Stimulated activated naive CD8-positive, alpha-beta T cell treated with anti-CD3 and anti-CD28 coated beads, Interleukin-15, amount 100 ng/mL, for 72 hours (primary cell): ENCODE measurements around the gene TMEM121.
A peak's percentile ranks its signal among the peaks of the same experiment; 100 is the strongest.

ENCODE experiments used
- ATAC-seq: fragments of 150-1000 bp; cut with Tn5 transposase; 2 replicates; pipeline ENCODE4 v1.10.0; 2021; ENCODE audit warnings: mild to moderate bottlenecking, moderate library complexity
- DNase-seq, 2 donors: peaks; one replicate each; pipeline ENCODE4 v3.0.0; 2021 to 2022
- H3K27ac Mint-ChIP-seq, 2 donors: one replicate each; pipeline ENCODE4 v1.8.0; 2022; ENCODE audit warnings: mild to moderate bottlenecking in 2 of 2, mixed read lengths in 2 of 2, moderate library complexity in 2 of 2
- H3K27me3 Mint-ChIP-seq: one replicate; pipeline ENCODE4 v1.8.0; 2022; ENCODE audit warnings: mixed read lengths
- H3K4me1 Mint-ChIP-seq: one replicate; pipeline ENCODE4 v1.8.0; 2022; ENCODE audit warnings: mild to moderate bottlenecking, mixed read lengths
- H3K4me3 Mint-ChIP-seq, 2 donors: one replicate each; pipeline ENCODE4 v1.8.0; 2022; ENCODE audit warnings: mild to moderate bottlenecking in 2 of 2, mixed read lengths in 2 of 2, moderate library complexity in 1 of 2
- H3K9me3 Mint-ChIP-seq, 2 donors: one replicate each; pipeline ENCODE4 v1.8.0; 2022; ENCODE audit warnings: mixed read lengths in 2 of 2

Gene TMEM121

GRCh38 chr14:105484069-105484996 is 42.0 kb upstream of the TMEM121 start:
- peaks cover 20% of the 10 kb centered on the region for H3K27me3 Mint-ChIP-seq
- no peak for ATAC-seq
- peaks cover 93% of the 10 kb centered on the region for H3K4me1 Mint-ChIP-seq
- DNase-seq, result no peak
- H3K4me3 Mint-ChIP-seq, result no peak overlapping the region
- H3K9me3 Mint-ChIP-seq, result no peaks in the 10 kb centered on the region
- peak overlapping the region; percentile 19 to 48 for H3K27ac Mint-ChIP-seq

DNA sequence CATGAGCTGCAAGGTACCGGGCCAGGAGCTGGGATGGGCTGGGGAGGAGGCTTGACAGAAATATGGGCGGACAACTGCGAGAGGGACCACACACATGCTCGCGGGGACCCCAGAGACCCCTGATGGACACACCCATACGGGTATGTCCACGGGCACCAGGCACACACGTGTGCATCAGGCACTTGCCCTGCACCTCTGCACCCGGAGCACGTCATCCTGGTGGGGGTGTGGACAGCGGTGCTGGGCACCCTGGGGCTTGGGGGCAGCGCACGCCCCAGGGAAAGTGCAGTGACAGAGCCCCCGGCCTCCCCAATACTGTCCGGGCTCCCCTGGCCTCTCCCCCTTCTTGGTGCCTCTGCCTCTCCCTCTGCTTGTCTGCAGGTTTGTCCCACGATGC is 41.4 kb upstream of the TMEM121 start:
- Mint-ChIP-seq H3K27me3 (peaks cover 13% of the 10 kb centered on the region), H3K9me3 (no peaks in the 10 kb centered on the region), H3K27ac (no peak overlapping the region), H3K4me1 (peaks cover 92% of the 10 kb centered on the region), H3K4me3 (no peak overlapping the region)
- DNase-seq, result no peak
- no peak for ATAC-seq

DNA sequence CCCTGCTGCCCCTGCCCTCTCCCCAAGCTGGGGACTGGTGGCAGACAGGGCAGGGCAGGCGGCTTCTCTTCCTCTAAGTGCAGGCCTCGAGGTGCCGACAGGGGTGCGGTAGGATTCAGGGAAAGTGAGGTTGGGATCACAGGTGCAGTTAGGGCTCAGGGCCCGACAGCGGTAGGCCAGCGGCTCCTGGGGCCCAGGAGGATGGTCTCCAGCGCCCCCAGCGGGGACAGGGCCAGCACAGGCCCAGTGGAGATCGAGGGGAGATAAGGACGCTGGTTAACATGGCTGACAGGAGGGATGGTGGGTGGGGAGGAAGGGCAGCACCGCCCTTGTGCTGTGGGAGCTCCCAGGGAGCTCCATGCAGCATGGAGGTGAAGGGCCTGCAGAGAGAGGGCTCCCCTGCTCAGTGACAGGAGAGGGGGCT is 40.6 kb upstream of the TMEM121 start:
- peak in 1 of 2 donors; percentile 60 for DNase-seq
- peaks cover 84% of the 10 kb centered on the region for H3K4me1 Mint-ChIP-seq
- peak overlapping the region; percentile 39 to 93 for H3K4me3 Mint-ChIP-seq
- H3K9me3 Mint-ChIP-seq, result no peaks in the 10 kb centered on the region
- no peak for ATAC-seq
- peaks cover 6% of the 10 kb centered on the region for H3K27me3 Mint-ChIP-seq
- peak overlapping the region; percentile 76 to 78 for H3K27ac Mint-ChIP-seq

DNA sequence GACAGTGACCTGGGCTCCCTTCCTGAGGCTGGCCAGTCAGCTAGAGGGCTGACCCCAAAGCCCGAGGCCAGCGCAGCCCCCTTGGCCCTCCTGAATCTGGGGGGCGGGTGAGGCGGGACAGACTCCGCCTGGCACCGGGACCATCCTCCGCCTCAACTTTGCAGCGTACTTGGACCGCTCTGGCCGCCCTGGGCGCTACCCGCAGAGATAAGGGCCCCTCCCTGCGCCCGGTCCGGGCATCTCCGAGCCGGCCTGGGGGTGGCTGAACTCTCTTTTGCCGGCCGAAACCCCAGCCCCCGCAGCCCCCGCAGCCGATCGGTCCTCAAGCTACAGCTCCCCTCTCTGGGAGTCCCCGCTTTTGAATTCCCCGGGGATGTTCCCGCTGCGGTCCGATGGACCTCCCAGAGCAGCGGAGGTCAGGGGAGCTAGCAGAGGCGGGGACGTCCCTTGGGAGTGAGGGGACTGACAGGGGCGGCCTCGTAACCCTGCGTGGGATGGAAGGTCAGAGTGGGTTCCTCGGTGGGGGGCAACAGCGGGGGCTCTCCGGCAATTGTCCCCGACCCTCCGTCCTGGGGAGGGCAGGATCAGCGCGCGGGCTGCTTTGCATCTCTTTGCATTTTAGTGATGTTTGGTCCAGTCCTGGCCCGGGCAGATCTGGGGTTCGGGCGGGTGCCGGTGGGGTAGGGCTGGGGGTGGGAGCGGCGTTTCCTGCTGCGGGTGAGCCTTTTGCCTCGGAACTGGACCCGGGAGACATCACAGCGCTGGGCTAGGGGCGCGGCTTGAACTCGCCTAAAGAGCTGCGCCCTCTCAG is 40.0 kb upstream of the TMEM121 start, which contains the start of gene CRIP1:
CRIP1 (plus strand) TSS at position 724 of the 811 bp plus-strand sequence. CDS start 374 bp downstream, outside the sequence.
- H3K27ac Mint-ChIP-seq, result peak within 1 kb of the TSS; percentile 76 to 82
- H3K9me3 Mint-ChIP-seq, result no peaks in the 10 kb centered on the region
- peak within 1 kb of the TSS; percentile 83 to 93 for H3K4me3 Mint-ChIP-seq
- peaks cover 6% of the 10 kb centered on the region for H3K27me3 Mint-ChIP-seq
- H3K4me1 Mint-ChIP-seq, result peaks cover 78% of the 10 kb centered on the region
- no peak for DNase-seq
- no peak for ATAC-seq

DNA sequence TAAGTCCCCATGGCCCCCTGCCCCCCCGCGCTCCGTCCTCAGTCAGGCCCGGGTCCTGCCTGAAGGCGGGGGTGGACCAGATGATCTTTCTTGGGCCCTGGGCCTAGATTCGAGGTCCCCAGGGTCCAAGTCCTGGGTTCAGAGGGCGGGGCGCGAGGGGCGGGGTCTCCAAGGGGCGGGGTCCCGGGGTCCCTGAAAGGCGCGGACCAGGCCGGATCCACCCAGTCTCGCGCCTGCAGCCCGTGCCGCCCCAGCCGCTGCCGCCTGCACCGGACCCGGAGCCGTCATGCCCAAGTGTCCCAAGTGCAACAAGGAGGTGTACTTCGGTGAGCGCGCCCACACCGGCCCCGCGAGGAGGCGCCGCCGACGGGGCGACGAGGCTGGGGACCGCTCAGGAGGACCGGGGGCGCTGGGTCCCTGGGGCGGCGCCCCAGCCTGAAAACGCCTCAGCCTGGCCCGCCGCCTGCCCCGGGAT is 39.4 kb upstream of the TMEM121 start:
- DNase-seq, result peak in 1 of 2 donors; percentile 57
- peak overlapping the region; percentile 83 to 93 for H3K4me3 Mint-ChIP-seq
- ATAC-seq, result no peak
- peaks cover 78% of the 10 kb centered on the region for H3K4me1 Mint-ChIP-seq
- H3K27me3 Mint-ChIP-seq, result peaks cover 6% of the 10 kb centered on the region
- H3K9me3 Mint-ChIP-seq, result no peaks in the 10 kb centered on the region
- H3K27ac Mint-ChIP-seq, result peak overlapping the region; percentile 54 to 72

DNA sequence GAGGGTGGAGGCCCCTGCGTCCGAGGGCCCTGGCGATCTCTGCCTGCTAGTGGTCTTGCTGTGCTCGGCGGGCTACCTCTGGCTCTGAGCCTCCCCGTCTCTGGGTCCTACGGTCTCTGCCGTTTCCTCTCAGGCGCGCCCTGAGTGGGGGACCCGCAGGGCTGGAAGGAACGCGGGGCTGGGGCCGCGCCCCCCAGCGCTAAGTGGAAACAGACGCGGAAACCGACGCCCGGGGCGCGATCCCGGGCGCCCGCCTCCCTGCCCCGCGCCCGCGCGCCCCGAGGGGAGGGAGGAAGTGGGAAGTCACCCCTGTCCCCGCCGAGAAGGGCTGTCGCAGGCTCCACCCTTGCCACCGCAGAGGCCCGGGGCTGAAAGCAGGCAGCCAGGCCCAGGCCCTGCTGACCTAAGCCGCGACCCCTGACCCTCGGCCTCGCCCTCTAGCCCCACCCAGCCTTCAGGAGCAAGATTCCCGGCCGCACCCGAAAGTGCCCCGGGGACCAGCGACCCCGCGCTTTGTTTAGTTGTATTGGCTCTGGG is 38.9 kb upstream of the TMEM121 start:
- DNase-seq (peak in 1 of 2 donors; percentile 67), ATAC-seq (no peak)
- Mint-ChIP-seq H3K4me3 (peak overlapping the region; percentile 83 to 93), H3K9me3 (no peaks in the 10 kb centered on the region), H3K27me3 (peaks cover 6% of the 10 kb centered on the region), H3K4me1 (peaks cover 75% of the 10 kb centered on the region), H3K27ac (peak overlapping the region in 1 of 2 donors; percentile 82)

DNA sequence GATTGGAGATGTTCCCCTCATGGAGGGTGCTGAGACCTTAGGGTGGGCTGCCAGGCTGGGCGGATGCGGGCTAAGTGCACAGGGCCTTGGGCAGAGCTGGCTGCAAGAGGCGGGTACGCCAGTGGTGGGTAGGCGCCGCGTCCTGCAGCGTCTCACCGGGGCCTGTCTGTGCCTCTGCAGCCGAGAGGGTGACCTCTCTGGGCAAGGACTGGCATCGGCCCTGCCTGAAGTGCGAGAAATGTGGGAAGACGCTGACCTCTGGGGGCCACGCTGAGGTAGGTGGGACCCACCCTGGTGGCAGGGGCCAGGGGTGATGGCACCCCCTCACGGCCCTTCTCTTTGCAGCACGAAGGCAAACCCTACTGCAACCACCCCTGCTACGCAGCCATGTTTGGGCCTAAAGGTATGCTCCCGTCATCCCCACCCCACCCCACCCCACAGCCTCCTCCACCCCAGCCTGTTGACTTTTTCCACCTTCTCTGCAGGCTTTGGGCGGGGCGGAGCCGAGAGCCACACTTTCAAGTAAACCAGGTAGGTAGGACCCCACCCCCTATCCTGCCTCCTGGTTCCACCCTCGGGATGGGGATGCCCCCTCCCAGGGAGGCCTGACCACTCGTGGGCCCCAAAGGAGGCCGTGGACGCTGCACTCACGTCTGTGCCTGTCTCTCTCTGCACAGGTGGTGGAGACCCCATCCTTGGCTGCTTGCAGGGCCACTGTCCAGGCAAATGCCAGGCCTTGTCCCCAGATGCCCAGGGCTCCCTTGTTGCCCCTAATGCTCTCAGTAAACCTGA is 38.2 kb upstream of the TMEM121 start:
- DNase-seq (peak in 1 of 2 donors; percentile 47), ATAC-seq (no peak)
- H3K4me3 Mint-ChIP-seq, result peak overlapping the region; percentile 83 to 93
- peaks cover 6% of the 10 kb centered on the region for H3K27me3 Mint-ChIP-seq
- peaks cover 69% of the 10 kb centered on the region for H3K4me1 Mint-ChIP-seq
- H3K9me3 Mint-ChIP-seq, result no peaks in the 10 kb centered on the region
- peak overlapping the region in 1 of 2 donors; percentile 82 for H3K27ac Mint-ChIP-seq

DNA sequence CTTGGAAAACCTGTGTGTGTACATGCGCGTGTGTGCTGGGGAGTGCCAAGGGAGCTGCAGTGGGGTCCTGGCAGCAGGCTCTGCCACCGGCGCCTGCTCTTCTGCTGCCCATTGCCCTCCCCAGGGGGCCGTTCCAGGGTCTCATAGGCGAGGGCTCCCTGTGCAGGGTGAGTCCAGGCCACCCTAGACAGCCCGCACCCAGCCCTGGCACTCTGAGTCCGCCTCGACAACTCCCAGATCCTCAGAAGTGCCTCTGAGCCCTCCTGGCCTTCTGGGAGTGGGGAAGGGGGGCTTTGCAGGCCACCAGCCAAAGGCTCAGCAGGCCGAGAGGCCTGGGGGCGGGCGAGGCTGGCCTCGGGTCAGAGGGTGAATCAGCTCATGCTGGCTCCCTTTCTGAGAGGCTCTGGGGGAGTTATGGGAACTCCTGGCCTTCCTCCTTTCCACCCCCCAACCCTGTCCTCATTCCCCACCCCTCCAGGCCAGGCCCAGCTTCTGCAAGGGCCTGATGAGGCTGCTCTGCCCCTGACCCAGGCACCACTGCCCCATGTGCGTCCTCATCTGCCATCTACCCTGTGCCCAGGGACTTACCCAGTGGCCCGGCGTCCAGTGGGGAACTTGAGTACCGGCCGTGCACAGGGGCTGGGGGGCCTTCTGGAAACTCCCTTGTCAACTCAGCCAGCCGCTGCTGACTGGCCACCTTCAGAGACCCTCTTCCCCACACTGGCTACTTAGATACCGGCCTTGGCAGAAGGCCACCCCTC is 37.4 kb upstream of the TMEM121 start:
- DNase-seq (no peak), ATAC-seq (no peak)
- Mint-ChIP-seq H3K4me3 (peak overlapping the region; percentile 83 to 93), H3K4me1 (peaks cover 61% of the 10 kb centered on the region), H3K27me3 (peaks cover 6% of the 10 kb centered on the region), H3K27ac (peak overlapping the region in 1 of 2 donors; percentile 71), H3K9me3 (no peaks in the 10 kb centered on the region)

DNA sequence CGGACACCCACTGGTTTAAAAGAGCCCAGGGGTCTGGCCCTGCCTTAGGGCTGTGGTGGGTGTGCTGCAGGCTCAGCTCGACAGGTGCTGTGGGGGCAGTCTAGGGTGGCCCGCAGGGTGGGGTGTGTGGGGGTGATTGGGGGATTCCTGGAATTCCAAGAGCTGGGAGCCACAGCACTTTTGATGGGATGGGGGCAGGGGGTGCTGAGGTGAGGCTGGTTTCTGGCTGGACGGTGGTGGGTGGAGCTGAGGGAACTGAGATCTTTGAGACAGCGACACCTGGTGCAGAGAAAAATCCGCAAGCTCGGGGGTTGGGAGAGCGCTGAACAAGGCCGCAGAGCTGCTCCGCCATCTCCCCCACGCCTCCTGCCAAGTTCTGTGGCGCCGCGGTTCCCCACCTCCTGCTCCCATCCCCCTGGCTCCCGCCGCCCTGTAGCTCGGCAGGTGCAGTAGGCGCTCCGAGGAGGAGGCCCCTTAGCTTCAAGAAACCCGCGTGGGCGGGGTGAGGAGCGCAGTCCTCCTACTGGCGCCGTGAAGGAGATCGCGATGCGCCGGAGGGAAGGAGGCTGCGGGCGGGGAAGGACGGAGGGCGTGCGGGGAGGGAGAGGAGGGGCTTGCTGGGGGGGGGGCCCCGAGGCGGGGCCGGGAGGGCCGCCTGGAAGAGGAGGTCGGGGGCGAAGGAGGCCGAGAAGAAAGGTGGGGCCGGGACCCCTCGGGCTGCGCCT is 36.7 kb upstream of the TMEM121 start:
- peak overlapping the region; percentile 76 to 93 for H3K4me3 Mint-ChIP-seq
- peaks cover 6% of the 10 kb centered on the region for H3K27me3 Mint-ChIP-seq
- H3K9me3 Mint-ChIP-seq, result no peaks in the 10 kb centered on the region
- ATAC-seq (peak; percentile 15), DNase-seq (peak; percentile 85 to 87)
- peak overlapping the region; percentile 47 to 89 for H3K27ac Mint-ChIP-seq
- peaks cover 53% of the 10 kb centered on the region for H3K4me1 Mint-ChIP-seq

DNA sequence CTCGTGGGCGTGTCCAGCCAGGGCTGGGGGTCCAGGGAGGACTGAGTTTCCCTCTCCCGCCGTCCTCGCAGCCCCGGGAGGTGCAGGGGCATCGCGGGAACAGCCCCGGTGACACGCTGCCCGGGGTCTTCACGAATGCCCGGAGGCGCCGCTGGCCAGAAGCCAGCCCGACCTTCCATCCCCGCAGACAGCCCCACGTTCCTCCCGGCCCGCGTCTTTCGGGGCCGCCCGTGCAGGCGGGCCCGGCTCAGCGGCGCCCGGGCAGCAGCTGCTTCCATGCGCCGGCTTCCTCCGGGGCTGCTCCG is 36.2 kb upstream of the TMEM121 start:
- Mint-ChIP-seq H3K9me3 (no peaks in the 10 kb centered on the region), H3K4me1 (peaks cover 48% of the 10 kb centered on the region), H3K27me3 (peaks cover 6% of the 10 kb centered on the region), H3K27ac (no peak overlapping the region), H3K4me3 (peak overlapping the region; percentile 76 to 93)
- ATAC-seq (peak; percentile 1), DNase-seq (no peak)

DNA sequence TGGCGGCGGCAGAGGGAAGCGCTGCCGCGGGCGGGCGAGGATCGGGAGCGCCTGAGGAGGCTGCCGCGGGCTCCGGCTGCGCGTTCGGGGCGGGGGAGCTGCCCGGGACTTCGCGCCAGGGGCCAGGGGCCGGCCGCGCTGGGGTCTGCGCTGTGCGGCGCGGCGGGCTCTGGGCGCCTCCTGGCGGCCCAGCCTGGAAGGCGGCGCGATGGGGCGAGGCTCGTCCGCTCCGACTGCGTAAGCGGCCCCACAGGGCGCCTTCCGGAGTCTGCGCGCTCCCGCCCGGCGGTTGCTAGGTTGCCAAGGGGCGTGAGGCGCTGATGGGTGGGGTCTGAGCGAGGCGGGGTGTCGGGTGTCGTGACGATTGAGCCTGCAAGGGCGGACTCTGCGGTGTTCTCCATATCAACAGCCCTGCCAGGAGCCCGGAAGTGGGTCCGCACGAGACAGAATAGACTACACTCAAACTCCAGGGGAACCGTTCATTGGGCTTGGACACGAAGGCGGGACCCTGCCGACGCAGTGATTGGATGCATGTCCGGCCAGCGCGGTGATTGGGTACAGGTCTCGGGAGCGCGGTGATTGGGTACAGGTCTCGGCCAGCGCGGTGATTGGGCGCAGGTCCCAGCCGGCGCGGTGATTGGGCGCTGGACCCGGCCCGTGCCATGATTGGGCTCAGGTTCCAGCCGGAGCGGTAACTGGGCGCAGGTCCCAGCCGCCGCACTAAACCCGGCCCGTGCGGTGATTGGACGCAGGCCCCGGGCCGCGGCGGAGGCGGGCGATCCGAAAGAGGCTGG is 35.6 kb upstream of the TMEM121 start, which contains the start of gene TEDC1:
TEDC1 (plus strand) TSS at position 675 of the 794 bp plus-strand sequence. CDS start 130 bp downstream, outside the sequence.
- peak; percentile 99 to 100 for DNase-seq
- Mint-ChIP-seq H3K4me3 (peak within 1 kb of the TSS; percentile 84 to 93), H3K27me3 (peaks cover 6% of the 10 kb centered on the region), H3K27ac (peak within 1 kb of the TSS; percentile 92 to 94), H3K4me1 (peaks cover 43% of the 10 kb centered on the region), H3K9me3 (no peaks in the 10 kb centered on the region)
- ATAC-seq, result peak; percentile 84

DNA sequence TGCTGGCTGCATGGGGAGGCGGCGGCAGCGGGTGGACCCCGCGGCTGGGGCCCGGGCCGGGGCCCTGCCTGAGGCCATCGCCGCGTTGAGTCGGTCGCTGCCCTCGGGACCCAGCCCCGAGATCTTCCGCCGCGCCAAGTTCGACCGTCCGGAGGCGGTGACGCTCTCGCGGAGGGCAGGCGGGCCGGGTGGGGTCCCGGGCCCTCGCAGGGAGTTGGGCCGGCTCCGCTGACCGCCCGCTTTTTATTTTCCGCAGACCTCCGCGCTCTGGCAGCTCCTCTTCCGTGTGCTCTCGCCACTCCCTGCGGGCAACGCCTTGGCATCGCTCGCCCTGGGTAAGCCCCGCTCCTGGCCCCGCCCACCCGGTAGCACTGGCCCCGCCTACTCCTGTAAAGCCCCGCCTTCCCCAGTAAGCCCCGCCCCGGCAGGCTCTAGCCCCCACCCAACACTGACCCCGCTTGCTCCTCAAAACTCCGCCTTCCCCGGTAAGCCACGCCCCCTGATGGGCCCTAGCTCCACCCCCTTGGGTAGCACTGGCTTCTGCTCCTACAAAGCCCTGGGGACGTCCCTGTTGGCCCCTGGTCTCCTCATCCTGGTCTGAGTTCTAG is 34.9 kb upstream of the TMEM121 start:
- ATAC-seq (peak; percentile 6), DNase-seq (peak; percentile 84 to 89)
- H3K27me3 Mint-ChIP-seq, result peaks cover 6% of the 10 kb centered on the region
- peak overlapping the region; percentile 84 to 93 for H3K4me3 Mint-ChIP-seq
- peaks cover 36% of the 10 kb centered on the region for H3K4me1 Mint-ChIP-seq
- no peaks in the 10 kb centered on the region for H3K9me3 Mint-ChIP-seq
- peak overlapping the region; percentile 78 to 94 for H3K27ac Mint-ChIP-seq
